Skeletal muscle satellite cell (primary cell): ENCODE results near the gene RREB1.

Experiments
- H3K27me3 ChIP-seq: 2 replicates; pipeline ENCODE4 v1.7.0; 2013; ENCODE audit warnings: low read length; ENCODE audit not compliant: control insufficient read depth, insufficient read depth
- H3K36me3 ChIP-seq: 2 replicates; pipeline ENCODE4 v1.7.0; 2013; ENCODE audit warnings: mild to moderate bottlenecking, control low read depth, low read length; ENCODE audit not compliant: insufficient read depth
- H3K4me1 ChIP-seq: 2 replicates; pipeline ENCODE4 v1.7.0; 2013; ENCODE audit warnings: low read length; ENCODE audit not compliant: control insufficient read depth, insufficient read depth
- H3K4me2 ChIP-seq: 2 replicates; pipeline ENCODE4 v1.7.0; 2013; ENCODE audit warnings: mild to moderate bottlenecking, low read length
- H3K4me3 ChIP-seq: 2 replicates; pipeline ENCODE4 v1.7.0; 2013; ENCODE audit warnings: low read length
- H3K9ac ChIP-seq: 2 replicates; pipeline ENCODE4 v1.7.0; 2013; ENCODE audit warnings: mild to moderate bottlenecking, low read depth, low read length, moderate library complexity
- H3K9me3 ChIP-seq: replicated peaks from 2 replicates; pipeline ENCODE4 v1.7.0; 2013; ENCODE audit warnings: mild to moderate bottlenecking, control low read depth, low read length

Gene RREB1

DNA sequence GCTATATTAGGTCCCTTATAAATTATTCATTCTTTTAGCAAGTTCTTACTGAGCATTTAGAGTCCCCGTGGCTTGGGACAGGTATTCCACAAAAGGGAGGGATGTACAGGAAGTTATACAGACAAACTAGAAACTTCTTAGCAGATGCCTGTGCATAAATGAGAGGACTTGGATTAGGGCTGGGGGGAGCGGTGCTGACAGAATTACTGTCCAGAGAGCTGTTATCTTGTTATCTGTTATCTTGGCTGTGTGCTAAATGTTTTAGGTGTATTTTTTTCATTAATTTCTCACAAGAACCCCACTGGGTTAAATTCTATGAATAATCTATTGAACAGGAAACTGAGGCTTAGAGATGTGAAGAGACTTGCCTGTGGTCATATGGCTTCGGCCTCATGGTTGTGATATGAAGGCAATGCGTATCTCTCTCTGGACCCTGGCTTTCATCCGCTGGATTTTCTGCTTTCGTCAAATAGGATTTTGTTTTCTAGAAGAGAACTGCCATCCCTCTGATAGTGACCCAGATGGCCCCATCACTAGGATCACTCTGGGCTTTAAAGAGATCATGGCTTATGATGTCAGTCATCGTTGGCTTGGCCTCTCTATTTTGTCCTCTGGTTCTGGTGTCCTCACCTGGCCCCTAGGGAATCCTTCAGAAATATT is 32.3 kb upstream of the RREB1 start:
- Histone ChIP-seq H3K36me3 (no peaks in the 10 kb centered on the region), H3K9me3 (no peaks in the 10 kb centered on the region), H3K9ac (no peak overlapping the region), H3K4me3 (no peak overlapping the region), H3K4me2 (no peak overlapping the region), H3K4me1 (no peaks in the 10 kb centered on the region), H3K27me3 (no peaks in the 10 kb centered on the region)

DNA sequence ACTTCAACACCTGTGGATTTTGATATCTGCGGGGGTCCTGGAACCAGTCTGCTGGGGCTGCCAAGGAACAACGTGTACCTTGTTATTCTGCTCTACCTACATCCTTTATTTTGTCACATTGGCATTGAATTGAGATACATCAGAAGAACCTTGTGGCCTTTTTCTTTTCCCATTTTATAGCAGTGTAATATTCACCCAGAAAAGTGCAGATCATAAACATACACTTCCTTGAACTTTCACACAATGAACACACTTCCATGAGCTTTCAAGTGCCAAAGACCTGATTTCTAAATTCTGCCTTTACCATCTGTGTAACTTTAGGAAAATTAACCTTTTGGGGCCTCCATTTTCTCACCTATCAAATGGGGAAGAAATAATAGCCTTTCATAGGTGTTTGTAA is 29.9 kb upstream of the RREB1 start:
- no peaks in the 10 kb centered on the region for H3K4me1 ChIP-seq
- no peaks in the 10 kb centered on the region for H3K27me3 ChIP-seq
- no peak overlapping the region for H3K9ac ChIP-seq
- no peaks in the 10 kb centered on the region for H3K36me3 ChIP-seq
- no peaks in the 10 kb centered on the region for H3K9me3 ChIP-seq
- H3K4me3 ChIP-seq, result no peak overlapping the region
- H3K4me2 ChIP-seq, result no peak overlapping the region

DNA sequence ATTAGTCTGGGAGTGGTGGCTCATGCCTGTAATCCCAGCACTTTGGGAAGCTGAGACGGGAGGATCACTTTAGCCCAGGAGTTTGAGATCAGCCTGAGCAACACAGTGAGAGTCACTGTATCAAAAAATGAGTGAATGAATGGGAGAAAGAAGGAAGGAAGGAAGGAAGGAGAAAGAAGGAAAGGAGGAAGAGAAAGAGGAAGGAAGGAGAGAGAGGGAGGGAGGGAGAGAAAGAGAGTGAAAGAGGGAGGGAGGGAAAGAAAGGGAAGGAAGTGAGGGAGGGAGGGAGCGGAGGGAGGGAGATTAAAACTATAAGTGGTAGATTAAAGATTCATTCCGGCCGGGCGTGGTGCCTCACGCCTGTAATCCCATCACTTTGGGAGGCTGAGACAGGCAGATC is 28.9 kb upstream of the RREB1 start:
- no peak overlapping the region for H3K9ac ChIP-seq
- H3K27me3 ChIP-seq, result no peaks in the 10 kb centered on the region
- no peaks in the 10 kb centered on the region for H3K36me3 ChIP-seq
- no peak overlapping the region for H3K4me2 ChIP-seq
- H3K9me3 ChIP-seq, result no peaks in the 10 kb centered on the region
- H3K4me1 ChIP-seq, result no peaks in the 10 kb centered on the region
- no peak overlapping the region for H3K4me3 ChIP-seq

DNA sequence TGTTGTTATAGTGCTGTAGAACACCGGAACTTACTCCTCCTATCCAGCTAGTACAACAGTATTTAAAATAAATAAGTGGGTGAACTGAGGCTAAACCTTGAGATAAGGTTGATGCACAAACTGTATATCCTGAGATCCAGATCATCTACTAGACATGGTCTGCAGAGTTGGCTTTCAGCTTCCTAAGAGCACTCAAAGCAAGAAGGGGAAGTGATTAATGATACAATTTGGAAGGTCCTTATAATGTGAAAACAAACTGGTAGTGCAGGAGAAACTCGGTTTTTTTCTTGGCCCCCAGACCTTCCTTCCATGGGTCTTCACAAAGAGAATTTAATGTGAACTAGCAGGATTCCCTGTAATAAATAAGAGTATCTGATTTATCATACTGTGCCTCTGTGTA is 27.4 kb upstream of the RREB1 start:
- H3K4me2 ChIP-seq, result no peak overlapping the region
- no peaks in the 10 kb centered on the region for H3K9me3 ChIP-seq
- H3K4me3 ChIP-seq, result no peak overlapping the region
- H3K9ac ChIP-seq, result no peak overlapping the region
- H3K36me3 ChIP-seq, result no peaks in the 10 kb centered on the region
- H3K27me3 ChIP-seq, result no peaks in the 10 kb centered on the region
- no peaks in the 10 kb centered on the region for H3K4me1 ChIP-seq

DNA sequence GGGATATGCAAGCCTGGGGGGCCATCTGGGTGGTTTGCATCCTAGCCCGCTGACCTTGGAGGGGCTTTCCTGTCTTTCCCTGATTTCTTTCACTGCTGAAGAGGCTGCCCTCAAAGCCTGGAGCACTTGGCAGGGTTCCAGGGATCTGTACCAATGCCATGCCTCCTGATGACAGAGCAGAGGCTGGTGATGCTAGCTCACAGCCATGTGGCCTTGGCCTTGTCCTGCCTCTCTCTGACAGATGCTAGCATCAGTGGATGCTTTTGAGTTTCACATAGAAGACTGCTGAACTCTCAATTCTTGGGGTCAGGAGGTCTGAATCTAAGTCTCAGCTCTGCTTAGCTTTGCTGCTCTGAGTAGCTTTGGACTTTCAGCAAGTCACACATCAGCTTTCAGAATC is 21.9 kb upstream of the RREB1 start:
- H3K9ac ChIP-seq, result no peak overlapping the region
- no peaks in the 10 kb centered on the region for H3K27me3 ChIP-seq
- H3K4me1 ChIP-seq, result no peaks in the 10 kb centered on the region
- no peaks in the 10 kb centered on the region for H3K36me3 ChIP-seq
- no peak overlapping the region for H3K4me2 ChIP-seq
- no peaks in the 10 kb centered on the region for H3K9me3 ChIP-seq
- H3K4me3 ChIP-seq, result no peak overlapping the region

DNA sequence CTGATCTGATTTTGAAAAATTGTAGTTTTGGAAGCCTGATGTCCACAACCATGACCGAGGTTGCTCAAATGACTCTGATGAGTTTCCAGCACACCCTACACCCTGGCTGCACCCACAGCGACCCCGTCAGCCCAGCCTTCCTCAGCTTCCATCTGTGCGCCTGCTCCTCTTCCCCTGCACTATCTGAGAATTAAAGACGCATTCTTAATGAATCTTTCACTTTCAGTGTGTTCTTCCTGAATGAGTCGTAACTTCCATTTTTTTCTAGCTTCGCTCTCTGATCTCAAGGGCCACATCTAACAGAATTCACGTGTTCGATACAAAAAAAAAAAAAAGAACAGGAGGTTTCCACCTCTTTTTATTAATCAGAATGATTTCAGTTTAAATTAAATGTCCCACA is 21.3 kb upstream of the RREB1 start:
- Histone ChIP-seq H3K4me2 (peak overlapping the region; percentile 77), H3K36me3 (no peaks in the 10 kb centered on the region), H3K4me3 (peak overlapping the region; percentile 13), H3K9ac (peak overlapping the region; percentile 1), H3K4me1 (no peaks in the 10 kb centered on the region), H3K27me3 (no peaks in the 10 kb centered on the region), H3K9me3 (no peaks in the 10 kb centered on the region)

DNA sequence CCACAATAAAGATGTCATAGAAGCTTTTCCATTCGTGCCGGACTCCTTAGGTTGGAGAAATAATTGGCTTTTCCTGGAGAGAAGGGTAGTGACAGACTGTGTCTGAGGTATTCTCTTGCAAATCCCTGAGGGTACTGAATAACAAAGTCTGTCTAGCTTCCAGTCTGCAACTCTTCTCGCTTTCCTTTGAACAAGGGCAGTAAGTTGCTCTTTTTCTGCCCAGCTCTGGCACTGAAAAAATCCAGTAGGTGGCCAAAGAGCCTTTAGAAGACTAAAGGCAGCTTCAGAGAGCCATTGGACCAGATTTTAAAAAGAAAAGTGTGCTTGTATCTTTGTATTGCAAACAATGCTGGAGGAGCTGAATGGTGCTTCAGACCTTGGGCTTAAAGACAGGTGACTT is 20.7 kb upstream of the RREB1 start:
- no peaks in the 10 kb centered on the region for H3K27me3 ChIP-seq
- H3K4me3 ChIP-seq, result peak overlapping the region; percentile 13
- H3K9me3 ChIP-seq, result no peaks in the 10 kb centered on the region
- H3K36me3 ChIP-seq, result no peaks in the 10 kb centered on the region
- H3K9ac ChIP-seq, result peak overlapping the region; percentile 1
- H3K4me2 ChIP-seq, result peak overlapping the region; percentile 77
- no peaks in the 10 kb centered on the region for H3K4me1 ChIP-seq

DNA sequence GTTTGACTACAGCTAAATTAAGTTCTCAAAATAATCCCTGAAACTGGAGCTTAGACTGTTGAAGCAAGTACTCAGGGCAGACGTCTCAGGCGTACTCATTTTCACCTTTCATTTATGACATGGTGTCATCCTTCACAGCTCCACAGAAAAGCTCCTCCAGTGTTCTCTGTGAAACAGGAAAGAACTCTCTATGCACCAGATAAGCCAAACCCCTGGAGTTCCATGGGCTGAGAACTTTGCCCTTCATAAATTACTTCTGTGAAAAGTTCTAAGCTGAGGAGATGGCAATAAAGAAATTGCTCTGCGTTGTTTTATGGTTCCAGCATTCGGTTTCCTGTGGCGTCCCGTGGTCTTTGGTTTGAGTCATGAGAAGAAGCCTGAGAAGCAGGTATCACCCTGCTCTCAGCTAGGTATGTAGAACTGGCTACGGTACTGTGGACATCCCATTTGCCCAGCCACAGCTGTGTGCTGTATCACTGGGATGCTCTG is 20.2 kb upstream of the RREB1 start:
- Histone ChIP-seq H3K36me3 (no peaks in the 10 kb centered on the region), H3K27me3 (no peaks in the 10 kb centered on the region), H3K4me3 (no peak overlapping the region)

DNA sequence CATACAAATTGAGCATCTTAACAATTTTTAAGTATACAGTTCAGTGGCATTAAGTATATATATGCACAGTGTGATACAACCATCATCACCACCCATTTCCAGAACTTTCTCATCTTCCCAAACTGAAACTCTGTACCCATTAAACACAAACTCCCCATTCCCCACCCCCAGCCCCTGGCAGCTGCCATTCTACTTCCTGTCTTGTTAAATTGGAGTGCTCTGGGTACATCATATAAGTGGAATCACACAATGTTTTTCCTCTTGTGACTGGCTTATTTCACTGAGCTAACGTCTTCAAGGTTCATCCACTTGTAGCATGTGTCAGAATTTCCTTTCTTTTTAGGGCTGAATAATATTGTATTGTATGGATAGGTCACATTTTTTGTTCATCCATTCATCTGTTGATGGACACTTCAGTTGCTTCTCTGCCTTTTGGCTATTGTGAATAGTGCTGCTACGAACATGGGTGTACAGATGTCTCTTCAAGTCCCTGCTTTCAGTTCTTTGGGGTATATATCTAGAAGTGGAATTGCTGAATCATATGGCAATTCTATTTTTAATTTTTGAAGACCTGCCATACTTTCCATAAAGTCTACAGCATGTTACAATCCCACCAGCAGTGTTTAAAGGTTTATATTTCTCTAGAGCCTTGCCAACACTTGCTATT is 19.6 kb upstream of the RREB1 start:
- H3K9ac ChIP-seq, result no peak overlapping the region
- no peaks in the 10 kb centered on the region for H3K36me3 ChIP-seq
- no peaks in the 10 kb centered on the region for H3K27me3 ChIP-seq
- H3K4me1 ChIP-seq, result no peaks in the 10 kb centered on the region
- no peak overlapping the region for H3K4me3 ChIP-seq
- no peaks in the 10 kb centered on the region for H3K9me3 ChIP-seq
- no peak overlapping the region for H3K4me2 ChIP-seq

More for the DNA sequence above, 20.2 kb upstream of the RREB1 start:
- Histone ChIP-seq H3K4me1 (no peaks in the 10 kb centered on the region), H3K4me2 (peak overlapping the region; percentile 77), H3K9ac (no peak overlapping the region), H3K9me3 (no peaks in the 10 kb centered on the region)

DNA sequence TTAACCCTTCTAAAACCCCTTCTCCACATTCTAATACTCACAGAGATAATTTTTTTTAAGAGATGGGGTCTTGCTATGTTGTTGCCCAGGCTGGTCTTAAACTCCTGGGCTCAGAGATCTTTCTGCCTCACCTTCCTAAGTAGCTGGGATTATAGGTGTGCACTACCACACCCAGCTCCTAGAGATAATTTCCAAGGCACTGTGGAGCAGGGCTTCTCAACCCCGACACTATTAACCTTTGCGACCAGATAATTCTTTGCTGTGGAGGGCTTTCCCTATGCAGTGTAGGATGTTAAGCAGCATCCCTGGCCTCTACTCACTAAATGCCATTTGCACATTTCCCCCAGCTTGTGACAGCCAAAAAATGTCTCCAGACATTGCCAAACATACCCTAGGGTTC is 8.8 kb upstream of the RREB1 start:
- H3K4me3 ChIP-seq, result no peak overlapping the region
- H3K36me3 ChIP-seq, result no peaks in the 10 kb centered on the region
- H3K4me1 ChIP-seq, result no peaks in the 10 kb centered on the region
- no peak overlapping the region for H3K9ac ChIP-seq
- no peaks in the 10 kb centered on the region for H3K27me3 ChIP-seq
- H3K9me3 ChIP-seq, result no peaks in the 10 kb centered on the region
- H3K4me2 ChIP-seq, result no peak overlapping the region

DNA sequence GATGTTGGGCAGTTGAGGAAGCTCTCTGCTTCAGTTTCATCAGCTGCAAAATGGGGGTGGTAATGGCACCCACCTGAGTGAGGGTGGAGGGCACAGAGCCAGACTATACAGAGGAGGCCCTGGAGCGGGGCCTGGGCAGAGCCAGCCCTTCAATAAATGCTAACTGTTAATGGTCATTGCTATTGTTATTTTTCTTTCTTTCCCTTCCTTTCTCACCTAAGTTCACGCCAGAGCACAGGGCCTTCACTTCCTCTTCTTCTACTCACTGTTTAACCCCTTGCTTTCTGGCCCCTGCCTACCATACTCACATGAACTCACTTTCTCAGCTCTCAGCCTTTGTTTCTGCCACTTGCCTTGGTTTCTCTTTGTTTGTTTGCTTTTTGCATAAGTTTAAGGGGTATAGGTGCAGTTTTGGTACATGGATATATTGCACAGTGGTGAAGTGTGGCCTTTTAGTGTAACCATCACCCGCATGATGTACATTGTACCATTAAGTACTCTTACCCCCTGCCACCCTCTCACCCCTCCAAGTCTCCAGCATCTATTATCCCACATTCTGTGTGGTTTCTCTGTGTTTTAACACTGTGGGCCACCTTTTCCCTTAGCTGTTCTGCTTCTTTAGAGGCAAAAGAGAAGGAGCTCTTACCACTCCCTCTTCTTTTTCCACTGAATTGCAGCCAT is 7.5 kb upstream of the RREB1 start:
- Histone ChIP-seq H3K9ac (no peak overlapping the region), H3K4me3 (no peak overlapping the region), H3K4me2 (no peak overlapping the region), H3K27me3 (no peaks in the 10 kb centered on the region), H3K4me1 (no peaks in the 10 kb centered on the region), H3K9me3 (no peaks in the 10 kb centered on the region), H3K36me3 (no peaks in the 10 kb centered on the region)

DNA sequence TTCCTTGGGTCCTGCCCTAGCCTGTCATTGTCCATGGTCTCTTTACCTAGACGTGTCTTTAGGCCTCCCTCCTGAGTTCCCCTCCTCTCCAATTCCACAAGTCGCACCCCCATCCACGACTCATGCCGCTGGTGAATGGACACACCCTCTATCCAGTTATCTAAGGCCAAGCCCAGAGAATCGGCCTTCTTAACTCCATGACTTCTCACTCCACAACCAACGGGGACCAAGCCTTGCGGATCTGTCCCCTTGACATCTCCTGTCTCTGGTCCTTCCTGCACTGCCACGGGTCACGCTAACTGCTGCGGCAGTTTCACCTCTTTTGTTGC is 7.0 kb upstream of the RREB1 start:
- no peak overlapping the region for H3K9ac ChIP-seq
- no peaks in the 10 kb centered on the region for H3K27me3 ChIP-seq
- H3K4me3 ChIP-seq, result no peak overlapping the region
- H3K36me3 ChIP-seq, result no peaks in the 10 kb centered on the region
- H3K4me1 ChIP-seq, result no peaks in the 10 kb centered on the region
- no peaks in the 10 kb centered on the region for H3K9me3 ChIP-seq
- H3K4me2 ChIP-seq, result no peak overlapping the region
